GM12874 (cell line): ENCODE results near the gene ZDHHC6.
A peak's percentile ranks its signal among the peaks of the same experiment; 100 is the strongest.

Source experiments
- TF ChIP-seq, protein P1 (sequence below): IDR thresholded peaks from 2 replicates; pipeline ENCODE4 v1.5.1; 2011; ENCODE audit warnings: low read depth, mild to moderate bottlenecking, control low read depth, low read length, moderate library complexity; ENCODE audit not compliant: insufficient read depth

The ZDHHC6 gene

GRCh38 chr10:112456533-112456932 lies 9.8 kb upstream of the ZDHHC6 start:
- TF ChIP-seq, protein P1, sequence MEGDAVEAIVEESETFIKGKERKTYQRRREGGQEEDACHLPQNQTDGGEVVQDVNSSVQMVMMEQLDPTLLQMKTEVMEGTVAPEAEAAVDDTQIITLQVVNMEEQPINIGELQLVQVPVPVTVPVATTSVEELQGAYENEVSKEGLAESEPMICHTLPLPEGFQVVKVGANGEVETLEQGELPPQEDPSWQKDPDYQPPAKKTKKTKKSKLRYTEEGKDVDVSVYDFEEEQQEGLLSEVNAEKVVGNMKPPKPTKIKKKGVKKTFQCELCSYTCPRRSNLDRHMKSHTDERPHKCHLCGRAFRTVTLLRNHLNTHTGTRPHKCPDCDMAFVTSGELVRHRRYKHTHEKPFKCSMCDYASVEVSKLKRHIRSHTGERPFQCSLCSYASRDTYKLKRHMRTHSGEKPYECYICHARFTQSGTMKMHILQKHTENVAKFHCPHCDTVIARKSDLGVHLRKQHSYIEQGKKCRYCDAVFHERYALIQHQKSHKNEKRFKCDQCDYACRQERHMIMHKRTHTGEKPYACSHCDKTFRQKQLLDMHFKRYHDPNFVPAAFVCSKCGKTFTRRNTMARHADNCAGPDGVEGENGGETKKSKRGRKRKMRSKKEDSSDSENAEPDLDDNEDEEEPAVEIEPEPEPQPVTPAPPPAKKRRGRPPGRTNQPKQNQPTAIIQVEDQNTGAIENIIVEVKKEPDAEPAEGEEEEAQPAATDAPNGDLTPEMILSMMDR = peak; percentile 12; the same call in 1 of the 2 replicates

DNA sequence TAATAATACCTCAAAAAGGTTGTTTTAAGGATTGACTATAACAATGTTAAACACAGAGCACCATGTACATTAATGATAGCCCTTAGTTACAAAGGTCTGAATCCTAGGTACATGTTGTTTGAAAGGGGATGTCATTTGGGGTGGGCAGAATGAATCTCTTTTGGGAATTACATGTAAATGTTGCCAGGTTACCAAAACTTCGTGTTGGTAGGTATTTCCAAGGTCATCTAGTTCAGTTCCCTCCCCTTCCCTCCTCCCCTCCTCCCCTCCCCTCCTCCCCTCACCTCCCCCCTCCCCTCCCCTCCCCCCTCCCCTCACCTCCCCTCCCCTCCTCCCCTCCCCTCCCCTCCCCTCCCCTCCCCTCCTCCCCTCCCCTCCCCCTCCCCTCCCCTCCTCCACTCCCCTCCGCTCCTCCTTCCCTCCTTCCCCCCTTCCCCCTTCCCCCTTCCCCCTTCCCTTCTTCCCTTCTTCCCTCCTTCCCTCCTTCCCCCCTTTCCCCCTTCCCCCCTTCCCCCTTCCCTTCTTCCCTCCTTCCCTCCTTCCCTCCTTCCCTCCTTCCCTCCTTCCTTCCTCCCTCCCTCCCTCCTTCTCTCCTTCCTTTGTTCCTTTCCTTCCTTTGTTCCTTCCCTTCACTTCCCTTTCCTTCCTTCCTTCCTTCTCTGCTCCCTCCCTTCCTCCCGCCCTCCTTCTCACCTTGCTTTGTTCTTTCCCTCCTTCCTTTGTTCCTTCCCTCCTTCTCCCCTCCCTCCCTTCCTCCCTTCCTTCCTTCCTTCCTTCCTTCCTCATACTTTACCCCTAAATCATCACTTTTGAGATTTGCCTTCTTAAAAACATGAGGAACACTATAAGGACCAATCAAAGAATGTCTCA lies 8.4 kb upstream of the ZDHHC6 start:
- TF ChIP-seq, protein P1 = no peak

- TF ChIP-seq, protein P1 = no peak
Observed at GRCh38 chr10:112448888-112449287, 2.2 kb upstream of the ZDHHC6 start.

GRCh38 chr10:112447620-112447928 lies 860 bp upstream of the ZDHHC6 start:
- TF ChIP-seq, protein P1 = no peak

- TF ChIP-seq, protein P1 = no peak
Observed at GRCh38 chr10:112446055-112446854, 459 bp downstream of the ZDHHC6 start.

- TF ChIP-seq, protein P1 = no peak
Observed at GRCh38 chr10:112442063-112442462, 4.7 kb downstream of the ZDHHC6 start.

- TF ChIP-seq, protein P1 = no peak
Observed at GRCh38 chr10:112441520-112441919, 5.2 kb downstream of the ZDHHC6 start.
